Activated CD8-positive, alpha-beta T cell treated with anti-CD3 and anti-CD28 coated beads for 36 hours (primary cell): ENCODE results near the gene MRPL33. TPM values are rescaled to one million over a fixed set of nuclear protein-coding genes. Genes with fewer than 3 reads are reported as not detected.

ENCODE experiments used
- ATAC-seq: fragments of 200-7000 bp; cut with Tn5 transposase; one replicate; pipeline ENCODE4 v1.10.0; 2021; ENCODE audit warnings: mild to moderate bottlenecking, moderate library complexity
- CTCF ChIA-PET: fragments of 350-600 bp; sonication (Branson Sonifier 250); formaldehyde crosslinking; loops from one replicate; lab custom pipeline; 2021; ENCODE audit warnings: antibody characterized with exemption; lab: Charles Lee
- POLR2A ChIA-PET: fragments of 350-600 bp; sonication (Branson Sonifier 250); formaldehyde crosslinking; loops from one replicate; lab custom pipeline; 2021; ENCODE audit warnings: antibody characterized with exemption; lab: Charles Lee
- DNase-seq: peaks from one replicate; pipeline ENCODE4 v3.0.0-alpha.2; 2020
- H3K27ac Mint-ChIP-seq: one replicate; pipeline ENCODE4 v1.8.0; 2021; ENCODE audit warnings: mild to moderate bottlenecking, mixed read lengths
- H3K27me3 Mint-ChIP-seq: one replicate; pipeline ENCODE4 v1.8.0; 2021; ENCODE audit warnings: mixed read lengths
- H3K36me3 Mint-ChIP-seq: one replicate; pipeline ENCODE4 v1.8.0; 2021; ENCODE audit warnings: low read depth, mixed read lengths
- H3K4me1 Mint-ChIP-seq: one replicate; pipeline ENCODE4 v1.8.0; 2021; ENCODE audit warnings: low read depth, mixed read lengths
- H3K4me3 Mint-ChIP-seq: one replicate; pipeline ENCODE4 v1.8.0; 2021; ENCODE audit warnings: mild to moderate bottlenecking, moderate library complexity, mixed read lengths
- H3K9me3 Mint-ChIP-seq: one replicate; pipeline ENCODE4 v1.8.0; 2021; ENCODE audit warnings: mixed read lengths
- intact Hi-C: fragments of 100-400 bp; cut with micrococcal nuclease; formaldehyde crosslinking; loops from one replicate; pipeline ENCODE4 v1.10.0; 2022
- total RNA-seq, 2 experiments: library from RNA; stranded (reverse); gene quantifications; one replicate each; pipeline ENCODE4 v1.2.3, GENCODE V29; 2021
- TF ChIP-seq, protein P1 (sequence below): fragments of 200-600 bp; IDR thresholded peaks from one replicate; pipeline ENCODE4 v1.8.0; 2022; ENCODE audit warnings: antibody characterized with exemption, mild to moderate bottlenecking

Gene MRPL33
- total RNA-seq, 2 experiments from 2014 or later = 54.6 to 59.2 TPM

DNA sequence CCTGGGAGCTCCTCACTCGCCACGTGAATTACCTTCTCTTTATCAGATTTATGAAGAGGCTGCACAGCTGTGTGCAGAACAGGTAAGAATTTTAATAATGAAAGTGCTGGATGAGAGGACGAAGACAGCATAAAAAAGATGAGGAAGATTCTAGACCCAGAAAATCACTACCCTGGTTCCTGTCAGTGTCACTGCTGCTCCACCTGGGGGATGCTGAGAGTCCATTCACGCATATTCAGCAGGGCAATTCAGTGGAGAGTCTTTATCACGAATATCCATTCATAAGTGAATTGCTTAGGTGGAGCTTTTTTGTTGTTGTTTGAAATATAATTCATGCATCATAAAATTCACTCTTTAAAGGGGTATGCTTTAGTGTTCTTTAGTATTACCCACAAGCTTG lies 52.0 kb downstream of the MRPL33 start:
- Mint-ChIP-seq H3K9me3 (peaks cover 6% of the 10 kb centered on the region), H3K4me3 (no peak overlapping the region), H3K27ac (no peak overlapping the region), H3K4me1 (no peaks in the 10 kb centered on the region), H3K27me3 (no peaks in the 10 kb centered on the region), H3K36me3 (peaks cover 2% of the 10 kb centered on the region)
- TF ChIP-seq, protein P1, sequence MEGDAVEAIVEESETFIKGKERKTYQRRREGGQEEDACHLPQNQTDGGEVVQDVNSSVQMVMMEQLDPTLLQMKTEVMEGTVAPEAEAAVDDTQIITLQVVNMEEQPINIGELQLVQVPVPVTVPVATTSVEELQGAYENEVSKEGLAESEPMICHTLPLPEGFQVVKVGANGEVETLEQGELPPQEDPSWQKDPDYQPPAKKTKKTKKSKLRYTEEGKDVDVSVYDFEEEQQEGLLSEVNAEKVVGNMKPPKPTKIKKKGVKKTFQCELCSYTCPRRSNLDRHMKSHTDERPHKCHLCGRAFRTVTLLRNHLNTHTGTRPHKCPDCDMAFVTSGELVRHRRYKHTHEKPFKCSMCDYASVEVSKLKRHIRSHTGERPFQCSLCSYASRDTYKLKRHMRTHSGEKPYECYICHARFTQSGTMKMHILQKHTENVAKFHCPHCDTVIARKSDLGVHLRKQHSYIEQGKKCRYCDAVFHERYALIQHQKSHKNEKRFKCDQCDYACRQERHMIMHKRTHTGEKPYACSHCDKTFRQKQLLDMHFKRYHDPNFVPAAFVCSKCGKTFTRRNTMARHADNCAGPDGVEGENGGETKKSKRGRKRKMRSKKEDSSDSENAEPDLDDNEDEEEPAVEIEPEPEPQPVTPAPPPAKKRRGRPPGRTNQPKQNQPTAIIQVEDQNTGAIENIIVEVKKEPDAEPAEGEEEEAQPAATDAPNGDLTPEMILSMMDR = no peak
- ChIA-PET POLR2A (interaction anchor here (0.9 kb wide), 1 partner anchor 699 kb away, joined by 3 read pairs; no protein-coding TSS in a partner anchor), CTCF (interaction anchor here (0.7 kb wide), 1 partner anchor 9 kb away, joined by 3 read pairs; no protein-coding TSS in a partner anchor)
- no peak for DNase-seq
- no peak for ATAC-seq
- intact Hi-C loops = no loop called here

DNA sequence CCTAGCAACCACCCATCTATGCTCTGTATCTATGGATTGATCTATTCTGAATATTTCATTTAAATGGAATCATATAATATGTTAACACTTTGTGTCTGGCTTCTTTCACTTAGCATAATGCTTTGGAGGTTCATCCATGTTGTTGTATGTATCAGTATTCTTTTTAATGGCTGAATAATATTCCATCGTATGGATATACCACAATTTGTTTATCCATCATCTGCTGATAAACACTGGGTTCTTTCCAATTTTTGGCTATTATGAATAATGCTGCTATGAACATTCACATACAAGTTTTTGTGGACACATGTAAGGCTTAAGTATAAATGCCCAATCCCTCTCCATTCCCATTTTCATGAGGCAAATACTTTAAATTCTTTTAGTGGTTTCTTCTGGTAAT lies 52.9 kb downstream of the MRPL33 start:
- intact Hi-C loops = no loop called here
- Mint-ChIP-seq H3K27ac (no peak overlapping the region), H3K9me3 (peaks cover 6% of the 10 kb centered on the region), H3K27me3 (no peaks in the 10 kb centered on the region), H3K4me3 (no peak overlapping the region), H3K4me1 (no peaks in the 10 kb centered on the region), H3K36me3 (peaks cover 3% of the 10 kb centered on the region)
- POLR2A ChIA-PET = no interaction called here
- TF ChIP-seq, protein P1 = no peak
- CTCF ChIA-PET = interaction anchor here (0.7 kb wide), 1 partner anchor 9 kb away, joined by 3 read pairs; no protein-coding TSS in a partner anchor
- DNase-seq (no peak), ATAC-seq (no peak)

DNA sequence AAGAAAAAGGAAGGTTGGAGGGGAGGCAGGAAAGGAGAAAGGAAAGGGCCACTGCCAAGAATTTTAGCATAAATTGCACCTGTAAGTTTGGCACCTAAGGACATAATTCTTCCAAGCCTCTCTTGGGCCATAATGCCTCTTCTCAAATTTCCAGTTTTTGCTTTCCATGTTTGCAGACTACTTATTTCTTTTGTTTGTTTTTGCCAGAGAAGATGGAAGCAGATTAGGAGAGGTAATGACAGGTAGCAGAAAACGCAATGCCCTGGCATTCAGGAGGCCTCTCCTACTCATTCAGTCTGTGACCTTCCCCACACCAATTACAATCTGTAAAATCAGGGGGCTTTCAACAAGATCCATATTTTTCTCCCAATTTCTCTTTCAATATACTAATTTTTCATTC lies 56.8 kb downstream of the MRPL33 start:
- CTCF ChIA-PET = no interaction called here
- DNase-seq (no peak), ATAC-seq (no peak)
- POLR2A ChIA-PET = no interaction called here
- intact Hi-C loops = no loop called here
- Mint-ChIP-seq H3K4me3 (no peak overlapping the region), H3K36me3 (peaks cover 13% of the 10 kb centered on the region), H3K27ac (no peak overlapping the region), H3K27me3 (no peaks in the 10 kb centered on the region), H3K9me3 (peaks cover 6% of the 10 kb centered on the region), H3K4me1 (no peaks in the 10 kb centered on the region)
- TF ChIP-seq, protein P1 = no peak

Other genes with a start within 250 kb of the MRPL33 start
- gene ZNF512, start 188.7 kb upstream of the MRPL33 start, total RNA-seq = 10 to 100 TPM; 29.2 to 31.5 TPM
- under 1 TPM; 0.40 to 0.43 TPM for gene CCDC121, start 142.7 kb upstream of the MRPL33 start, total RNA-seq
- gene GPN1, start 142.7 kb upstream of the MRPL33 start, total RNA-seq = 10 to 100 TPM; 37.6 to 41.2 TPM
- gene SUPT7L, start 108.1 kb upstream of the MRPL33 start, total RNA-seq = 10 to 100 TPM; 21.8 to 22.6 TPM
- 10 to 100 TPM; 19.1 to 19.3 TPM for gene SLC4A1AP, start 107.8 kb upstream of the MRPL33 start, total RNA-seq
- gene RBKS, start 118.7 kb downstream of the MRPL33 start, total RNA-seq = 1 to 10 TPM; 7.2 to 8.9 TPM
- gene BABAM2, start 119.0 kb downstream of the MRPL33 start, total RNA-seq = 10 to 100 TPM; 66.8 to 68.4 TPM